ENCODE data around the gene TMEM18. TPM values are rescaled to one million over a fixed set of nuclear protein-coding genes. Genes with fewer than 3 reads are reported as not detected.

TMEM18 gene
- total RNA-seq, 2 donors from 2014 or later: 7.6 to 11.9 TPM

DNA sequence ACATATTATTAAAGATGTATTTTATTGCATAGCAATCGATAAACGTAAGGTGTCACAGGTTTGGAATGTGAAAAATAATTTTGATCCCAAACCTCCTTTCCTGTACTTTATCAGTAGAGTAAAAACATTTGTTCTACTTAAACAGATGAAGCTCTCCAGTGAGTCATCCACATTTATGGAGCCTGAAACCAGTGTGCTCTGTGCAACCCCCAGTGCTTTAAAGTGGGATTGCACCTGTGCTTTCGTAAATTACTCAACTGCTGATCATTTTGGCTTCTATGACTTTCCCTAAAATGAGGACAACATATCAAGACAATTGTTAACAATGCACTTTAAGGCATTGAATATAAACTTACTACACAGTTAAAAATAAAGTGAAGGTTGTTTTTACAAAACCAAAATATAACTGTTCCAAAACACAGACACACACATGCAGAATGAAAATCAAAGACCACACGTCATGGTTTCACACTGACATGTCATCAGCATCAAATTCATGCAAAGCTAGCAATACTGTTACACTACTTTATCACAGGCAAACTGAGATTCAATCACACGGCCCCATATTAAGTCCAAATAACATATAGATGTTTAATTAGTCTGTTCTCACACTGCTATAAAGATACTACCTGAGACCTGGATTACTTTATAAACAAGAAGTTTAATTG lies 9.7 kb downstream of the TMEM18 start:
- Histone ChIP-seq H3K4me1 (no peaks in the 10 kb centered on the region), H3K27ac (no peak overlapping the region), H3K4me3 (no peak overlapping the region), H3K36me3 (peaks cover 53% of the 10 kb centered on the region), H3K27me3 (no peaks in the 10 kb centered on the region), H3K9me3 (peaks cover 6 to 13% of the 10 kb centered on the region in 2 donors)
- TF ChIP-seq, protein P1, sequence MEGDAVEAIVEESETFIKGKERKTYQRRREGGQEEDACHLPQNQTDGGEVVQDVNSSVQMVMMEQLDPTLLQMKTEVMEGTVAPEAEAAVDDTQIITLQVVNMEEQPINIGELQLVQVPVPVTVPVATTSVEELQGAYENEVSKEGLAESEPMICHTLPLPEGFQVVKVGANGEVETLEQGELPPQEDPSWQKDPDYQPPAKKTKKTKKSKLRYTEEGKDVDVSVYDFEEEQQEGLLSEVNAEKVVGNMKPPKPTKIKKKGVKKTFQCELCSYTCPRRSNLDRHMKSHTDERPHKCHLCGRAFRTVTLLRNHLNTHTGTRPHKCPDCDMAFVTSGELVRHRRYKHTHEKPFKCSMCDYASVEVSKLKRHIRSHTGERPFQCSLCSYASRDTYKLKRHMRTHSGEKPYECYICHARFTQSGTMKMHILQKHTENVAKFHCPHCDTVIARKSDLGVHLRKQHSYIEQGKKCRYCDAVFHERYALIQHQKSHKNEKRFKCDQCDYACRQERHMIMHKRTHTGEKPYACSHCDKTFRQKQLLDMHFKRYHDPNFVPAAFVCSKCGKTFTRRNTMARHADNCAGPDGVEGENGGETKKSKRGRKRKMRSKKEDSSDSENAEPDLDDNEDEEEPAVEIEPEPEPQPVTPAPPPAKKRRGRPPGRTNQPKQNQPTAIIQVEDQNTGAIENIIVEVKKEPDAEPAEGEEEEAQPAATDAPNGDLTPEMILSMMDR (IDR thresholded peaks at IDR 0.05): peak; percentile 22 to 47
- DNase-seq (ENCODE audit: low spot score): no peak

DNA sequence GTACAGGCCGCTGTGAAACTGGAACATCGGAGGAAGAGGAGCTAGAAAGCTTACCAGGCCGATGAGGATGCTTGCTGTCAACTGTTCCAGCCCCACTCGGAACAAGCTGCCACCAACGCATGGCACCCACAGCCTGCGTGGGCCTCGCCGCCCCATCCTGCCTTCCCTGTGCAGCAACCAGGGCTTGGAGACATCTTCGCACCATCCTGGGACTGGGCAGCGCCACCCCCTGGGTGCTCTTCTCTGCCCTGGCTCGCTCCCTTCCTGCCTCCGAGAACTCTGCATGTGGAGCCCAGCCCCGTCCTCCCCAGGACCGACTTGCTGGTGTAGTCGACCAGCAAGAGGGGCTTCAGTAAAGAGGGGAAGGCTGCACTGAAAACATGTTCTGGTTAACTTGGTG lies 10.8 kb downstream of the TMEM18 start:
- H3K27ac ChIP-seq: no peak overlapping the region
- no peaks in the 10 kb centered on the region for H3K4me1 ChIP-seq
- H3K27me3 ChIP-seq: no peaks in the 10 kb centered on the region
- TF ChIP-seq, protein P1 (IDR thresholded peaks at IDR 0.05): no peak
- peaks cover 6 to 13% of the 10 kb centered on the region in 2 donors for H3K9me3 ChIP-seq
- peaks cover 45% of the 10 kb centered on the region for H3K36me3 ChIP-seq
- no peak overlapping the region for H3K4me3 ChIP-seq
- DNase-seq (ENCODE audit: low spot score): no peak

DNA sequence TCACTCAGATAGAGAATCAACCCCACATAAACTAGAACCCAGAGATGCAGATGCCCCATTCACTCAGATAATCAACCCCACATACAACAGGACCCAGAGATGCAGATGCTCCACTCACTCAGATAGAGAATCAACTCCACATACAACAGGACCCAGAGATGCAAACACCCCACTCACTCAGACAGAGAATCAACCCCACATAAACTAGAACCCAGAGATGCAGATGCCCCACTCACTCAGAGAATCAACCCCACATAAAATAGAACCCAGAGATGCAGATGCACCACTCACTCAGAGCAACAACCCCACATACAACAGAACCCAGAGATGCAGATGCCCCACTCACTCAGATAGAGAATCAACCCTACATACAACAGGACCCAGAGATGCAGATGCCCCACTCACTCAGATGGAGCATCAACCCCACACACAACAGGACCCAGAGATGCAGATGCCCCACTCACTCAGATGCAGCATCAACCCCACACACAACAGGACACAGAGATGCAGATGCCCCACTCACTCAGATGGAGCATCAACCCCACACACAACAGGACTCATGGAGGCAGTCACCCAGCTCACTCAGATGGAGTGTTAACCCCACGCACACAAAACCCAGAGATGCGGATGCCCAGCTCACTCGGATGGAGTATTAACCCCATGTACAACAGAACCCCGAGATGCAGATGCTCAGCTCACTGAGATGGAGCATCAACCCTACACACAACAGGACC lies 11.7 kb downstream of the TMEM18 start:
- DNase-seq (ENCODE audit: low spot score): no peak
- no peaks in the 10 kb centered on the region for H3K27me3 ChIP-seq
- no peak overlapping the region for H3K4me3 ChIP-seq
- TF ChIP-seq, protein P1 (IDR thresholded peaks at IDR 0.05): no peak
- H3K4me1 ChIP-seq: no peaks in the 10 kb centered on the region
- no peak overlapping the region for H3K27ac ChIP-seq
- peaks cover 6 to 13% of the 10 kb centered on the region in 2 donors for H3K9me3 ChIP-seq
- H3K36me3 ChIP-seq: peaks cover 45% of the 10 kb centered on the region

DNA sequence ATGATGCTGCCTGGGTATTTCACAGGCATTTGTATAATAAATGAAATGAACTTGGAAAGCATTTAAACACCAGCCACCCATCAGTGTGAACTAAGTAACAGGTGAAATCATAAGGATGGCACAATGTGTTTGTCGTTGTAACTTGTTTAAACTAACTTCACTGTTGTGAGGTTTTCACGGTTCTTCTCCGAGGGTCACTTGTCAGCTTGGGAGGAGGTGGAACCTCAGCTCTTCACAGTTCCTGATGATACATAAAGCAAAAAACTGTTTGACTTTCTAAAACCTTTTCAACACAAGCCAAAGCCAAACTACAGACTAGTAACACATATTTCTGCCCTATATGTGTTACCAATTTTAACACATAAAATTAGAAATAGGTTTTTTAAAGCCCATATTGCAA lies 13.1 kb downstream of the TMEM18 start:
- no peaks in the 10 kb centered on the region for H3K4me1 ChIP-seq
- peaks cover 35% of the 10 kb centered on the region for H3K36me3 ChIP-seq
- no peak overlapping the region for H3K27ac ChIP-seq
- TF ChIP-seq, protein P1 (IDR thresholded peaks at IDR 0.05): no peak
- H3K4me3 ChIP-seq: no peak overlapping the region
- no peaks in the 10 kb centered on the region for H3K27me3 ChIP-seq
- no peak for DNase-seq (ENCODE audit: low spot score)
- H3K9me3 ChIP-seq: peaks cover 6 to 13% of the 10 kb centered on the region in 2 donors

DNA sequence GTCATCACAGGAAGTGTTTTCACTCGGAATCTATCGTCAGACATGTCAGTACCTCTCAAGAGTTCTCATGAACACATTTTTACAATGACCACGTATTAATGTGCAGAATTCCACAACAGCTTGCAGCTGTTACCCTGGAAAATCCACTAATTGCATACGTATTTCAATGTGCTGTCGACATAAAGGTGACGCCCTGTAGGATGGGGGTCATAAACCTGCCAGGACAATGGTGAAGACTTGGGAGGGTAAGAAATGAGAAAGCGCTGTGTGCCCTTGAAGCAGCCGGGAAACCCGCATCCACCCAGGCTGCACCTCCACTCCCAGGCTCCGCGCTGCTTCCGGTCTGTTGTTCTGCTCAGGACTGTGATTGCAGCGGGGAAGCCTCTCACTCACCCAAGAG lies 14.0 kb downstream of the TMEM18 start:
- Histone ChIP-seq H3K4me3 (no peak overlapping the region), H3K27me3 (no peaks in the 10 kb centered on the region), H3K27ac (no peak overlapping the region), H3K4me1 (no peaks in the 10 kb centered on the region), H3K36me3 (peaks cover 27% of the 10 kb centered on the region), H3K9me3 (peaks cover 6 to 13% of the 10 kb centered on the region in 2 donors)
- TF ChIP-seq, protein P1 (IDR thresholded peaks at IDR 0.05): no peak
- no peak for DNase-seq (ENCODE audit: low spot score)
